Neural cell (in vitro differentiated cells): ENCODE results near the gene CYB561. TPM values are rescaled to one million over a fixed set of nuclear protein-coding genes. Genes with fewer than 3 reads are reported as not detected.
A peak's percentile ranks its signal among the peaks of the same experiment; 100 is the strongest.

ENCODE experiments used
- H2AFZ ChIP-seq: fragments of 200-600, 300-800 bp; sonication (generic), shearing (Covaris generic); 2 replicates; pipeline ENCODE4 v1.6.0; 2014; ENCODE audit warnings: low read depth, mild to moderate bottlenecking, antibody characterized with exemption, low read length, moderate library complexity
- H3F3A ChIP-seq: fragments of 200-600 bp; shearing (Covaris generic); 2 replicates; pipeline ENCODE4 v1.6.1; 2016; ENCODE audit warnings: mild to moderate bottlenecking, moderate library complexity, mixed read lengths, antibody characterized with exemption, low read length; ENCODE audit not compliant: insufficient read depth, poor library complexity, severe bottlenecking
- H3K27ac ChIP-seq: fragments of 200-600, 300-800 bp; sonication (generic), shearing (Covaris generic); 2 replicates; pipeline ENCODE4 v1.5.1; 2014; ENCODE audit warnings: mild to moderate bottlenecking, low read length, moderate library complexity
- H3K27me3 ChIP-seq: fragments of 300-800, 200-600 bp; sonication (generic), shearing (Covaris generic); 2 replicates; pipeline ENCODE4 v1.6.0; 2014; ENCODE audit warnings: mild to moderate bottlenecking, low read depth, low read length, moderate library complexity; ENCODE audit not compliant: insufficient read depth
- H3K36me3 ChIP-seq: fragments of 300-800, 200-600 bp; sonication (generic), shearing (Covaris generic); 2 replicates; pipeline ENCODE4 v1.5.1; 2014; ENCODE audit warnings: mild to moderate bottlenecking, antibody characterized with exemption, low read length, moderate library complexity; ENCODE audit not compliant: insufficient read depth
- H3K4me2 ChIP-seq: fragments of 300-800, 200-600 bp; sonication (generic), shearing (Covaris generic); 2 replicates; pipeline ENCODE4 v1.6.0; 2014; ENCODE audit warnings: mild to moderate bottlenecking, low read length
- H3K4me3 ChIP-seq: fragments of 300-800, 200-600 bp; sonication (generic), shearing (Covaris generic); 2 replicates; pipeline ENCODE4 v1.5.1; 2014; ENCODE audit warnings: mild to moderate bottlenecking, low read length, moderate library complexity
- H3K79me2 ChIP-seq: fragments of 200-600 bp; shearing (Covaris generic); replicated peaks from 2 replicates; pipeline ENCODE4 v1.6.0; 2014; ENCODE audit warnings: mild to moderate bottlenecking, low read length, moderate library complexity; ENCODE audit not compliant: insufficient read depth
- H3K9ac ChIP-seq: fragments of 300-800, 200-600 bp; sonication (generic), shearing (Covaris generic); 2 replicates; pipeline ENCODE4 v1.6.1; 2016; ENCODE audit warnings: mild to moderate bottlenecking, low read length, mixed read lengths
- H3K9me2 ChIP-seq: fragments of 200-600 bp; shearing (Covaris generic); 2 replicates; pipeline ENCODE4 v1.6.1; 2016; ENCODE audit warnings: mild to moderate bottlenecking, low read length, mixed read lengths; ENCODE audit not compliant: insufficient read depth
- H3K9me3 ChIP-seq: fragments of 200-600, 300-800 bp; sonication (generic), shearing (Covaris generic); 2 replicates; pipeline ENCODE4 v1.6.1; 2016; ENCODE audit warnings: mild to moderate bottlenecking, mixed run types, low read length, moderate library complexity, mixed read lengths
- H4K20me1 ChIP-seq: fragments of 200-600 bp; shearing (Covaris generic); 2 replicates; pipeline ENCODE4 v1.6.1; 2016; ENCODE audit warnings: mild to moderate bottlenecking, mixed run types; ENCODE audit not compliant: insufficient read depth
- EP300 ChIP-seq: fragments of 450-650 bp; conservative IDR thresholded peaks from 2 replicates; pipeline ENCODE4 v1.6.1; 2014; ENCODE audit warnings: antibody characterized with exemption, mild to moderate bottlenecking, moderate library complexity; ENCODE audit not compliant: poor library complexity, severe bottlenecking
- EZH2 ChIP-seq: fragments of 200-600, 300-800 bp; shearing (Covaris generic), sonication (generic); IDR thresholded peaks from 2 replicates; pipeline ENCODE4 v1.6.1; 2014; ENCODE audit warnings: antibody characterized with exemption, low read length, borderline replicate concordance, mild to moderate bottlenecking; ENCODE audit not compliant: insufficient read depth, poor library complexity, severe bottlenecking
- MXI1 ChIP-seq: fragments of 450-650 bp; conservative IDR thresholded peaks from 2 replicates; pipeline ENCODE4 v1.6.1; 2014; ENCODE audit warnings: antibody characterized with exemption, mild to moderate bottlenecking; ENCODE audit not compliant: poor library complexity, severe bottlenecking
- POLR2AphosphoS5 ChIP-seq: IDR thresholded peaks from 2 replicates; pipeline ENCODE4 v1.6.1; 2012
- RAD21 ChIP-seq: fragments of 450-650 bp; conservative IDR thresholded peaks from 2 replicates; pipeline ENCODE4 v1.6.1; 2014; ENCODE audit warnings: antibody characterized with exemption, mild to moderate bottlenecking, moderate library complexity
- SMC3 ChIP-seq: fragments of 450-650 bp; conservative IDR thresholded peaks from 2 replicates; pipeline ENCODE4 v1.6.1; 2014; ENCODE audit warnings: antibody characterized with exemption, mild to moderate bottlenecking, moderate library complexity; ENCODE audit not compliant: poor library complexity
- TAF1 ChIP-seq: IDR thresholded peaks from 2 replicates; pipeline ENCODE4 v1.6.1; 2012; ENCODE audit warnings: low read depth
- polyA plus RNA-seq: library from polyadenylated mRNA; depleted of rRNA; stranded (reverse); fragments of >200 nt; gene quantifications from 2 replicates; pipeline ENCODE4 v1.2.3, GENCODE V29; 2014
- TF ChIP-seq, protein P1 (sequence below): fragments of 450-650 bp; IDR thresholded peaks from 2 replicates; pipeline ENCODE4 v1.5.1; 2014; ENCODE audit warnings: antibody characterized with exemption, mild to moderate bottlenecking, moderate library complexity; ENCODE audit not compliant: poor library complexity, severe bottlenecking
- TF ChIP-seq, protein P2 (sequence below): IDR thresholded peaks from 2 replicates; pipeline ENCODE4 v1.6.1; 2012; ENCODE audit warnings: borderline replicate concordance

CYB561 gene
- polyA plus RNA-seq, 1 donor from 2014 or later, result 15.7 TPM

- Histone ChIP-seq H3F3A (no peaks in the 10 kb centered on the region), H3K4me2 (no peak overlapping the region), H2AFZ (no peak overlapping the region), H3K9ac (no peak overlapping the region), H3K9me3 (no peaks in the 10 kb centered on the region), H3K4me3 (no peak overlapping the region), H3K9me2 (no peaks in the 10 kb centered on the region), H4K20me1 (no peaks in the 10 kb centered on the region), H3K27ac (no peak overlapping the region), H3K36me3 (no peaks in the 10 kb centered on the region), H3K79me2 (no peaks in the 10 kb centered on the region), H3K27me3 (no peaks in the 10 kb centered on the region)
- TF ChIP-seq MXI1 (no peak), TAF1 (no peak), EZH2 (no peak), SMC3 (no peak), EP300 (no peak), RAD21 (no peak), POLR2AphosphoS5 (no peak)
- TF ChIP-seq, protein P1, sequence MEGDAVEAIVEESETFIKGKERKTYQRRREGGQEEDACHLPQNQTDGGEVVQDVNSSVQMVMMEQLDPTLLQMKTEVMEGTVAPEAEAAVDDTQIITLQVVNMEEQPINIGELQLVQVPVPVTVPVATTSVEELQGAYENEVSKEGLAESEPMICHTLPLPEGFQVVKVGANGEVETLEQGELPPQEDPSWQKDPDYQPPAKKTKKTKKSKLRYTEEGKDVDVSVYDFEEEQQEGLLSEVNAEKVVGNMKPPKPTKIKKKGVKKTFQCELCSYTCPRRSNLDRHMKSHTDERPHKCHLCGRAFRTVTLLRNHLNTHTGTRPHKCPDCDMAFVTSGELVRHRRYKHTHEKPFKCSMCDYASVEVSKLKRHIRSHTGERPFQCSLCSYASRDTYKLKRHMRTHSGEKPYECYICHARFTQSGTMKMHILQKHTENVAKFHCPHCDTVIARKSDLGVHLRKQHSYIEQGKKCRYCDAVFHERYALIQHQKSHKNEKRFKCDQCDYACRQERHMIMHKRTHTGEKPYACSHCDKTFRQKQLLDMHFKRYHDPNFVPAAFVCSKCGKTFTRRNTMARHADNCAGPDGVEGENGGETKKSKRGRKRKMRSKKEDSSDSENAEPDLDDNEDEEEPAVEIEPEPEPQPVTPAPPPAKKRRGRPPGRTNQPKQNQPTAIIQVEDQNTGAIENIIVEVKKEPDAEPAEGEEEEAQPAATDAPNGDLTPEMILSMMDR, result no peak
- TF ChIP-seq, protein P2, sequence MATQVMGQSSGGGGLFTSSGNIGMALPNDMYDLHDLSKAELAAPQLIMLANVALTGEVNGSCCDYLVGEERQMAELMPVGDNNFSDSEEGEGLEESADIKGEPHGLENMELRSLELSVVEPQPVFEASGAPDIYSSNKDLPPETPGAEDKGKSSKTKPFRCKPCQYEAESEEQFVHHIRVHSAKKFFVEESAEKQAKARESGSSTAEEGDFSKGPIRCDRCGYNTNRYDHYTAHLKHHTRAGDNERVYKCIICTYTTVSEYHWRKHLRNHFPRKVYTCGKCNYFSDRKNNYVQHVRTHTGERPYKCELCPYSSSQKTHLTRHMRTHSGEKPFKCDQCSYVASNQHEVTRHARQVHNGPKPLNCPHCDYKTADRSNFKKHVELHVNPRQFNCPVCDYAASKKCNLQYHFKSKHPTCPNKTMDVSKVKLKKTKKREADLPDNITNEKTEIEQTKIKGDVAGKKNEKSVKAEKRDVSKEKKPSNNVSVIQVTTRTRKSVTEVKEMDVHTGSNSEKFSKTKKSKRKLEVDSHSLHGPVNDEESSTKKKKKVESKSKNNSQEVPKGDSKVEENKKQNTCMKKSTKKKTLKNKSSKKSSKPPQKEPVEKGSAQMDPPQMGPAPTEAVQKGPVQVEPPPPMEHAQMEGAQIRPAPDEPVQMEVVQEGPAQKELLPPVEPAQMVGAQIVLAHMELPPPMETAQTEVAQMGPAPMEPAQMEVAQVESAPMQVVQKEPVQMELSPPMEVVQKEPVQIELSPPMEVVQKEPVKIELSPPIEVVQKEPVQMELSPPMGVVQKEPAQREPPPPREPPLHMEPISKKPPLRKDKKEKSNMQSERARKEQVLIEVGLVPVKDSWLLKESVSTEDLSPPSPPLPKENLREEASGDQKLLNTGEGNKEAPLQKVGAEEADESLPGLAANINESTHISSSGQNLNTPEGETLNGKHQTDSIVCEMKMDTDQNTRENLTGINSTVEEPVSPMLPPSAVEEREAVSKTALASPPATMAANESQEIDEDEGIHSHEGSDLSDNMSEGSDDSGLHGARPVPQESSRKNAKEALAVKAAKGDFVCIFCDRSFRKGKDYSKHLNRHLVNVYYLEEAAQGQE, result no peak
These were observed 1.4 kb upstream of the CYB561 start for GRCh38 chr17:63447471-63448009.

DNA sequence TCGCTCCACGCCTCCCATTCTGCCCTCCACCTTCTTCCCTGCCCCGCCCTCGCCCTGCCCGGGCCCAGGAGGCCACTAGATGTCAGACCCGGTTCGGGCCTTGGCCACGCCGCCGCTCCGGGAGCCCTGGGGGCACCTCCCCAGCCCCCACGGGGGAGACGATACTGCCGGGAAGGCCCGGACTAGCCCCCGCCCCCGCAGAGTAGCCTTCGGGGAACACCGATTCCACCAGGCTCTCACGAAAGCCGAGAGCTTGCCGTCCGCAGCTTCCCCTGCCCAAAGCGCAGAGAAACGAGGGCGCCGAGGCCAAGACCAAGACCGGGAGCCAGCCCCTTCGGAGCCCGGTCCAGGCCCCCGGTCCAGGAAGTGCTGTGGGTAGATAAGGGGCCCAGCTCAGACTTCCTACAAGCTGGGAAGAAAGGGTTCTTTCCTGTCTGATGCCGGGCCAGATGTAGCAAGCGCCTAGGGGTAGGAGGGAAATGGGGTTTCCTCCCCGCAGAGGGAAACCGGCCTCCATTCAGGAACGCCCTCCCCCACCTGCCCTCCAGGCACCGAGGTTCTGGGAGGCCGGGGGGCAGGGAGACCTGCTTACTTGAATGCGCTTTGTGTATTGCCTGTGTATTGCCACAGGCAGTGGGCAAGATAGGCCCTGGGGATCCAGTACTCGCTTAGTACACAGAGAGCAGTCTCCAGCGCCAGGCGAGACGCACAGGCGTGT is 806 bp upstream of the CYB561 start:
- Histone ChIP-seq H3K27me3 (no peaks in the 10 kb centered on the region), H3K27ac (no peak overlapping the region), H3K9me3 (no peaks in the 10 kb centered on the region), H3K36me3 (no peaks in the 10 kb centered on the region), H3K9ac (peak overlapping the region; percentile 66), H3K4me3 (peak overlapping the region; percentile 77), H3K9me2 (no peaks in the 10 kb centered on the region), H3K4me2 (no peak overlapping the region), H2AFZ (peak overlapping the region; percentile 12), H3F3A (no peaks in the 10 kb centered on the region), H4K20me1 (no peaks in the 10 kb centered on the region), H3K79me2 (no peaks in the 10 kb centered on the region)
- TF ChIP-seq MXI1 (no peak), RAD21 (no peak), TAF1 (no peak), SMC3 (no peak), EP300 (no peak), POLR2AphosphoS5 (no peak), EZH2 (no peak)
- TF ChIP-seq, protein P1, result no peak
- TF ChIP-seq, protein P2, result no peak
